HepG2 (cell line): ENCODE results near the gene HEATR1. TPM values are rescaled to one million over a fixed set of nuclear protein-coding genes. Genes with fewer than 3 reads are reported as not detected.

Source experiments
- ATAC-seq: fragments of 200-7000 bp; cut with Tn5 transposase; 3 replicates; pipeline ENCODE4 v1.9.1; 2020; ENCODE audit warnings: mild to moderate bottlenecking, moderate library complexity
- BruUV-seq: library from RNA; stranded (reverse); fragments of 400-500 nt; replicated peaks from 2 replicates; lab custom pipeline; 2021; lab: Mats Ljungman, UMichigan
- CTCF ChIA-PET: fragments of 300-600 bp; formaldehyde crosslinking; extraction: SDS; loops from one replicate; lab custom pipeline; 2021; ENCODE audit warnings: low total read pairs, inconsistent platforms, low intra/inter-chr PET ratio; lab: Yijun Ruan, JAX
- POLR2A ChIA-PET: fragments of 350-600 bp; sonication (Branson Sonifier 250); formaldehyde crosslinking; loops from one replicate; lab custom pipeline; 2020; ENCODE audit warnings: antibody characterized with exemption, inconsistent platforms; lab: Yijun Ruan, JAX
- DNase-seq: peaks from one replicate; pipeline ENCODE4 v3.0.0-alpha.2; 2015; ENCODE audit warnings: low spot score
- FAIRE-seq: peaks from 3 replicates; lab custom pipeline; 2011; peaks lifted over from hg19 to GRCh38; lab: Jason Lieb, UNC
- H2AFZ ChIP-seq: one replicate; pipeline ENCODE4 v1.6.1; 2011; ENCODE audit warnings: low read length, inconsistent platforms
- H3K27ac ChIP-seq: fragments of 300-600 bp; 3 replicates; pipeline ENCODE4 v1.8.0; 2011; ENCODE audit warnings: mixed run types, mild to moderate bottlenecking, mixed read lengths, low read length, inconsistent platforms; ENCODE audit not compliant: insufficient read depth; ENCODE audit errors: extremely low read length
- H3K27me3 ChIP-seq, 2 experiments: fragments of 200-600 bp in 1 of 2; 2 replicates in 1 of 2; 3 replicates in 1 of 2; pipeline versions ENCODE4 v1.6.0 to v1.8.0; 2011; ENCODE audit warnings: low read length in 2 of 2, mild to moderate bottlenecking in 2 of 2, moderate library complexity in 2 of 2, inconsistent platforms in 1 of 2; ENCODE audit not compliant: insufficient read depth in 2 of 2, control insufficient read depth in 1 of 2
- H3K36me3 ChIP-seq, 2 experiments: fragments of 200-600 bp in 1 of 2; replicated peaks in 1 of 2; 2 replicates in 1 of 2; 3 replicates in 1 of 2; pipeline versions ENCODE4 v1.5.1 to v1.8.0; 2011; ENCODE audit warnings: low read length in 2 of 2, inconsistent platforms in 1 of 2; ENCODE audit not compliant: insufficient read depth in 2 of 2, control insufficient read depth in 1 of 2
- H3K4me1 ChIP-seq: 2 replicates; pipeline ENCODE4 v1.5.1; 2012; ENCODE audit warnings: low read length, inconsistent platforms; ENCODE audit not compliant: insufficient read depth
- H3K4me2 ChIP-seq: 2 replicates; pipeline ENCODE4 v1.6.0; 2011; ENCODE audit warnings: low read depth, low read length, inconsistent platforms
- H3K4me3 ChIP-seq, 3 experiments: fragments of 200-600 bp in 1 of 3; sonication (generic), shearing (Covaris generic) in 1 of 3; replicated peaks in 1 of 3; 2 replicates each; pipeline ENCODE4 v1.5.1; 2011 to 2016; ENCODE audit warnings: low read length in 3 of 3, inconsistent platforms in 2 of 3, low read depth in 2 of 3, mild to moderate bottlenecking in 2 of 3, control low read depth in 1 of 3, mixed read lengths in 1 of 3; ENCODE audit not compliant: insufficient read depth in 1 of 3
- H3K79me2 ChIP-seq: one replicate; pipeline ENCODE4 v1.6.1; 2011; ENCODE audit warnings: low read length, inconsistent platforms; ENCODE audit not compliant: insufficient read depth
- H3K9ac ChIP-seq: 2 replicates; pipeline ENCODE4 v1.6.0; 2011; ENCODE audit warnings: mild to moderate bottlenecking, low read depth, low read length, inconsistent platforms; ENCODE audit not compliant: insufficient read depth
- H3K9me3 ChIP-seq: 2 replicates; pipeline ENCODE4 v1.5.1; 2012; ENCODE audit warnings: mild to moderate bottlenecking, low read length
- H4K20me1 ChIP-seq: 2 replicates; pipeline ENCODE4 v1.6.0; 2011; ENCODE audit warnings: inconsistent platforms, mild to moderate bottlenecking, low read length, moderate library complexity; ENCODE audit not compliant: insufficient read depth
- BRD4 ChIP-seq: sonication (generic); formaldehyde crosslinking; IDR thresholded peaks from 2 replicates; pipeline ENCODE4 v1.4.0; 2020; ENCODE audit warnings: missing genetic modification reagents
- ELF1 ChIP-seq: sonication (generic); formaldehyde crosslinking; IDR thresholded peaks from 2 replicates; pipeline ENCODE4 v1.4.0; 2020; ENCODE audit warnings: missing genetic modification reagents
- ETV5 ChIP-seq: IDR thresholded peaks from 2 replicates; pipeline ENCODE4 v1.6.1; 2018; ENCODE audit warnings: missing biosample characterization, missing genetic modification reagents, inconsistent platforms, borderline replicate concordance
- IKZF1 ChIP-seq: fragments of 450-650 bp; IDR thresholded peaks from 2 replicates; pipeline ENCODE4 v1.7.1; 2016
- LBX2 ChIP-seq: sonication (generic); formaldehyde crosslinking; IDR thresholded peaks from 2 replicates; pipeline ENCODE4 v1.5.0; 2020; ENCODE audit warnings: missing genetic modification reagents, mild to moderate bottlenecking, borderline replicate concordance
- MNT ChIP-seq: fragments of 450-650 bp; IDR thresholded peaks from 2 replicates; pipeline ENCODE4 v1.6.1; 2016
- SRF ChIP-seq: IDR thresholded peaks from 2 replicates; pipeline ENCODE4 v1.6.1; 2011; ENCODE audit warnings: mild to moderate bottlenecking, low read depth, low read length, moderate library complexity
- ZBTB14 ChIP-seq: sonication (generic); formaldehyde crosslinking; IDR thresholded peaks from 2 replicates; pipeline ENCODE4 v1.4.0; 2020; ENCODE audit warnings: missing genetic modification reagents
- ZBTB42 ChIP-seq: sonication (generic); formaldehyde crosslinking; IDR thresholded peaks from 2 replicates; pipeline ENCODE4 v1.5.0; 2020; ENCODE audit warnings: mild to moderate bottlenecking, missing genetic modification reagents
- ZNF136 ChIP-seq: sonication (generic); formaldehyde crosslinking; IDR thresholded peaks from 2 replicates; pipeline ENCODE4 v1.8.1; 2022; ENCODE audit warnings: low read depth, mild to moderate bottlenecking, moderate library complexity, missing genetic modification reagents
- ZNF407 ChIP-seq: sonication (generic); formaldehyde crosslinking; IDR thresholded peaks from one replicate; pipeline ENCODE4 v1.5.1; 2020; ENCODE audit warnings: mild to moderate bottlenecking, missing genetic modification reagents; ENCODE audit errors: not compliant biosample characterization
- ZNF543 ChIP-seq: sonication (generic); formaldehyde crosslinking; IDR thresholded peaks from 2 replicates; pipeline ENCODE4 v1.4.0; 2020; ENCODE audit warnings: mild to moderate bottlenecking, missing genetic modification reagents
- ZNF550 ChIP-seq: sonication (generic); formaldehyde crosslinking; IDR thresholded peaks from 2 replicates; pipeline ENCODE4 v1.4.0; 2020; ENCODE audit warnings: mild to moderate bottlenecking, missing genetic modification reagents, borderline replicate concordance
- ZNF772 ChIP-seq: sonication (generic); formaldehyde crosslinking; IDR thresholded peaks from 2 replicates; pipeline ENCODE4 v1.5.0; 2020; ENCODE audit warnings: mild to moderate bottlenecking, missing genetic modification reagents
- ZNF891 ChIP-seq: sonication (generic); formaldehyde crosslinking; IDR thresholded peaks from 2 replicates; pipeline ENCODE4 v1.5.0; 2020; ENCODE audit warnings: mild to moderate bottlenecking, missing genetic modification reagents
- WGBS: methylation state at CpG from one replicate; pipeline ENCODE4 v1.1.6; 2017; ENCODE audit warnings: low lambda C conversion rate; 5-methylcytosine and 5-hydroxymethylcytosine counted together
- in situ Hi-C: cut with HindIII; loops from 2 replicates; pipeline ENCODE4 v1.10.0; 2017; ENCODE audit warnings: low pct_unique_long_range_greater_than_20kb; ENCODE audit not compliant: extremely low pct_ligation_motif_present
- intact Hi-C: fragments of 100-400 bp; cut with micrococcal nuclease; formaldehyde crosslinking; loops from one replicate; pipeline ENCODE4 v1.10.0; 2022; ENCODE audit not compliant: unreplicated experiment
- polyA plus RNA-seq, 8 experiments: library from polyadenylated mRNA; depleted of rRNA in 3 of 8; stranded (reverse) in 7 of 8; unstranded in 1 of 8; fragments of >200 nt; fragmentation: Illumina TruSeq in 4 of 8; extraction: Trizol in 4 of 8; gene quantifications; 2 replicates each; pipeline versions ENCODE4 v1.2.1 to v1.2.3, GENCODE V29; 2011 to 2016; ENCODE audit warnings: low read depth in 4 of 8, missing spikeins in 1 of 8, mixed read lengths in 1 of 8; ENCODE audit not compliant: insufficient read depth in 1 of 8
- total RNA-seq, 5 experiments: library from RNA; depleted of rRNA; stranded (reverse); fragments of >200 nt; fragmentation: Illumina TruSeq; extraction: Trizol; gene quantifications; 2 replicates each; pipeline ENCODE4 v1.2.3, GENCODE V29; 2016; ENCODE audit warnings: low read depth in 1 of 5

HEATR1 gene
- total and polyA plus RNA-seq, 2 of the 13 experiments (the other 11 are each of a cell fraction or from before 2014, with no cell fraction given) = 10.2 to 45.8 TPM

- ChIA-PET CTCF (no interaction called here), POLR2A (no interaction called here)
- Histone ChIP-seq H3K9ac (no peak overlapping the region), H3K4me3 (no peak overlapping the region), H3K4me2 (no peak overlapping the region), H3K79me2 (no peaks in the 10 kb centered on the region), H2AFZ (no peak overlapping the region), H3K4me1 (no peaks in the 10 kb centered on the region), H4K20me1 (no peaks in the 10 kb centered on the region), H3K9me3 (no peaks in the 10 kb centered on the region), H3K27me3 (no peaks in the 10 kb centered on the region), H3K27ac (no peak overlapping the region), H3K36me3 (peaks cover 24 to 70% of the 10 kb centered on the region in 2 experiments)
- no peak for ATAC-seq
- DNase-seq = no peak
- no peak for FAIRE-seq
- intact Hi-C loops = no loop called here
- in situ Hi-C loops = no loop called here
- 99% methylated on average over 3 of the region's 3 CpGs for WGBS
- no TSS peak for BruUV-seq
- TF ChIP-seq LBX2 (CRISPR knock-in tag) (no peak), BRD4 (no peak), SRF (no peak), ZBTB42 (CRISPR knock-in tag) (no peak), ZNF772 (CRISPR knock-in tag) (no peak), ZBTB14 (CRISPR knock-in tag) (no peak), ETV5 (CRISPR knock-in tag) (no peak), ZNF550 (no peak), ZNF891 (no peak), IKZF1 (no peak), MNT (no peak), ZNF407 (CRISPR knock-in tag) (no peak), ZNF136 (CRISPR knock-in tag) (no peak), ZNF543 (CRISPR knock-in tag) (no peak), ELF1 (CRISPR knock-in tag) (no peak)
These were observed 45.5 kb downstream of the HEATR1 start for GRCh38 chr1:236558846-236559245.
